Trophoblast cell (in vitro differentiated cells and primary cell): ENCODE data around the gene FBXO44.
A peak's percentile ranks its signal among the peaks of the same experiment; 100 is the strongest.

Experiments used
- DNase-seq, 2 donors: peaks; one replicate each; pipeline ENCODE4 v3.0.0-alpha.2; 2016
- H2AFZ ChIP-seq: 2 replicates; pipeline ENCODE4 v1.6.1; 2013; ENCODE audit warnings: low read length, moderate library complexity, mild to moderate bottlenecking; ENCODE audit not compliant: insufficient read depth, poor library complexity
- H2AK5ac ChIP-seq: 2 replicates; pipeline ENCODE4 v1.6.1; 2013; ENCODE audit warnings: mild to moderate bottlenecking, low read length
- H2BK120ac ChIP-seq: 2 replicates; pipeline ENCODE4 v1.6.1; 2013; ENCODE audit warnings: low read length, mild to moderate bottlenecking, moderate library complexity; ENCODE audit not compliant: insufficient read depth, poor library complexity
- H2BK12ac ChIP-seq: 2 replicates; pipeline ENCODE4 v1.6.1; 2013; ENCODE audit warnings: mild to moderate bottlenecking, low read length, moderate library complexity
- H2BK5ac ChIP-seq: 2 replicates; pipeline ENCODE4 v1.6.1; 2013; ENCODE audit warnings: low read length, low read depth, moderate library complexity, mild to moderate bottlenecking; ENCODE audit not compliant: poor library complexity
- H3K14ac ChIP-seq: 2 replicates; pipeline ENCODE4 v1.6.1; 2013; ENCODE audit warnings: mild to moderate bottlenecking, low read length
- H3K18ac ChIP-seq: 2 replicates; pipeline ENCODE4 v1.6.1; 2013; ENCODE audit warnings: mild to moderate bottlenecking, low read length
- H3K23ac ChIP-seq: 2 replicates; pipeline ENCODE4 v1.6.1; 2013; ENCODE audit warnings: low read length
- H3K27ac ChIP-seq: 2 replicates; pipeline ENCODE4 v1.5.1; 2013; ENCODE audit warnings: low read depth, mild to moderate bottlenecking, inconsistent platforms, low read length, moderate library complexity
- H3K27me3 ChIP-seq: 2 replicates; pipeline ENCODE4 v1.6.1; 2013; ENCODE audit warnings: inconsistent platforms, mild to moderate bottlenecking, low read length, moderate library complexity; ENCODE audit not compliant: insufficient read depth
- H3K36me3 ChIP-seq, 2 experiments: 1 replicate in 1 of 2; 2 replicates in 1 of 2; pipeline ENCODE4 v1.6.1; 2013; ENCODE audit warnings: low read length in 2 of 2, mild to moderate bottlenecking in 2 of 2, moderate library complexity in 1 of 2; ENCODE audit not compliant: insufficient read depth in 2 of 2, control insufficient read depth in 1 of 2
- H3K4ac ChIP-seq: 2 replicates; pipeline ENCODE4 v1.6.1; 2013; ENCODE audit warnings: low read depth, mild to moderate bottlenecking, low read length, moderate library complexity
- H3K4me1 ChIP-seq, 2 experiments: 1 replicate in 1 of 2; 2 replicates in 1 of 2; pipeline ENCODE4 v1.6.1; 2013; ENCODE audit warnings: low read length in 2 of 2, mild to moderate bottlenecking in 2 of 2, moderate library complexity in 1 of 2; ENCODE audit not compliant: insufficient read depth in 2 of 2, control insufficient read depth in 1 of 2
- H3K4me2 ChIP-seq: 2 replicates; pipeline ENCODE4 v1.6.1; 2013; ENCODE audit warnings: inconsistent platforms, mild to moderate bottlenecking, low read length, moderate library complexity
- H3K4me3 ChIP-seq: 2 replicates; pipeline ENCODE4 v1.5.1; 2013; ENCODE audit warnings: mild to moderate bottlenecking, low read depth, low read length, inconsistent platforms
- H3K79me1 ChIP-seq: one replicate; pipeline ENCODE4 v1.6.1; 2013; ENCODE audit warnings: low read length
- H3K79me2 ChIP-seq: 2 replicates; pipeline ENCODE4 v1.6.1; 2013; ENCODE audit warnings: low read length, mild to moderate bottlenecking; ENCODE audit not compliant: control insufficient read depth, insufficient read depth, poor library complexity
- H3K9ac ChIP-seq: 2 replicates; pipeline ENCODE4 v1.6.1; 2013; ENCODE audit warnings: mild to moderate bottlenecking, low read length
- H3K9me3 ChIP-seq: 2 replicates; pipeline ENCODE4 v1.6.1; 2013; ENCODE audit warnings: low read depth, mild to moderate bottlenecking, control low read depth, inconsistent platforms, low read length; ENCODE audit not compliant: insufficient read depth
- H4K12ac ChIP-seq: 2 replicates; pipeline ENCODE4 v1.6.1; 2013; ENCODE audit warnings: low read depth, mild to moderate bottlenecking, low read length, moderate library complexity
- H4K8ac ChIP-seq: 2 replicates; pipeline ENCODE4 v1.6.1; 2013; ENCODE audit warnings: low read depth, mild to moderate bottlenecking, low read length, moderate library complexity
- H4K91ac ChIP-seq: one replicate; pipeline ENCODE4 v1.6.1; 2013; ENCODE audit warnings: low read depth, mild to moderate bottlenecking, low read length, moderate library complexity
- WGBS: extraction: QIAGEN DNeasy Blood & Tissue Kit; methylation state at CpG from one replicate; pipeline ENCODE4 v1.1.7; 2013; ENCODE audit warnings: missing lambda C conversion rate; ENCODE audit not compliant: insufficient read length, insufficient coverage; ENCODE audit errors: extremely low coverage; 5-methylcytosine and 5-hydroxymethylcytosine counted together

FBXO44 gene

GRCh38 chr1:11610629-11611180 is 44.0 kb upstream of the FBXO44 start:
- no peak overlapping the region for H3K4ac ChIP-seq
- H2BK5ac ChIP-seq = no peak overlapping the region
- H3K79me2 ChIP-seq = no peaks in the 10 kb centered on the region
- peaks cover 3% of the 10 kb centered on the region for H3K9me3 ChIP-seq
- H3K27me3 ChIP-seq = peaks cover 2% of the 10 kb centered on the region
- no peaks in the 10 kb centered on the region for H3K36me3 ChIP-seq
- H2AK5ac ChIP-seq = no peak overlapping the region
- no peak overlapping the region for H3K4me2 ChIP-seq
- no peak overlapping the region for H4K12ac ChIP-seq
- H3K79me1 ChIP-seq = no peaks in the 10 kb centered on the region
- no peak overlapping the region for H3K27ac ChIP-seq
- no peak overlapping the region for H4K91ac ChIP-seq
- no peak overlapping the region for H3K9ac ChIP-seq
- H2BK120ac ChIP-seq = no peak overlapping the region
- H3K4me1 ChIP-seq = no peaks in the 10 kb centered on the region
- WGBS = no CpG with 5 or more reads among the region's 6 CpGs
- no peak overlapping the region for H3K4me3 ChIP-seq
- H3K18ac ChIP-seq = no peak overlapping the region
- no peak overlapping the region for H3K14ac ChIP-seq
- no peak overlapping the region for H2AFZ ChIP-seq
- no peak for DNase-seq
- H3K23ac ChIP-seq = no peak overlapping the region
- no peak overlapping the region for H2BK12ac ChIP-seq
- no peak overlapping the region for H4K8ac ChIP-seq

GRCh38 chr1:11611638-11612327 is 42.9 kb upstream of the FBXO44 start:
- Histone ChIP-seq H3K27me3 (peaks cover 2% of the 10 kb centered on the region), H4K8ac (no peak overlapping the region), H3K4me1 (no peaks in the 10 kb centered on the region), H3K18ac (no peak overlapping the region), H3K27ac (no peak overlapping the region), H4K91ac (no peak overlapping the region), H3K4me2 (no peak overlapping the region), H3K14ac (no peak overlapping the region), H3K23ac (no peak overlapping the region), H2AK5ac (no peak overlapping the region), H2AFZ (no peak overlapping the region), H3K4ac (no peak overlapping the region), H3K9ac (no peak overlapping the region), H2BK120ac (no peak overlapping the region), H3K4me3 (no peak overlapping the region), H3K79me1 (no peaks in the 10 kb centered on the region), H2BK12ac (no peak overlapping the region), H3K79me2 (no peaks in the 10 kb centered on the region), H3K9me3 (peaks cover 3% of the 10 kb centered on the region), H3K36me3 (no peaks in the 10 kb centered on the region), H4K12ac (no peak overlapping the region), H2BK5ac (no peak overlapping the region)
- DNase-seq = no peak
- WGBS = no CpG with 5 or more reads among the region's 7 CpGs

- H3K23ac ChIP-seq = no peak overlapping the region
- H3K4me2 ChIP-seq = no peak overlapping the region
- no peak overlapping the region for H3K9ac ChIP-seq
- no peaks in the 10 kb centered on the region for H3K4me1 ChIP-seq
- H2BK12ac ChIP-seq = no peak overlapping the region
- no peaks in the 10 kb centered on the region for H3K79me1 ChIP-seq
- H3K4me3 ChIP-seq = no peak overlapping the region
- H4K8ac ChIP-seq = no peak overlapping the region
- H3K4ac ChIP-seq = no peak overlapping the region
- DNase-seq = no peak
- H2BK120ac ChIP-seq = no peak overlapping the region
- H3K79me2 ChIP-seq = no peaks in the 10 kb centered on the region
- no peak overlapping the region for H3K14ac ChIP-seq
- no CpG with 5 or more reads among the region's 5 CpGs for WGBS
- no peak overlapping the region for H2AFZ ChIP-seq
- H2BK5ac ChIP-seq = no peak overlapping the region
- H4K91ac ChIP-seq = no peak overlapping the region
- no peak overlapping the region for H2AK5ac ChIP-seq
- peaks cover under 1% of the 10 kb centered on the region for H3K9me3 ChIP-seq
- no peak overlapping the region for H3K18ac ChIP-seq
- no peak overlapping the region for H4K12ac ChIP-seq
- H3K27me3 ChIP-seq = no peaks in the 10 kb centered on the region
- H3K36me3 ChIP-seq = no peaks in the 10 kb centered on the region
- no peak overlapping the region for H3K27ac ChIP-seq
Observed at GRCh38 chr1:11613347-11613746, 41.3 kb upstream of the FBXO44 start.

GRCh38 chr1:11615090-11615489 is 39.6 kb upstream of the FBXO44 start:
- DNase-seq = peak; percentile 20 to 60

More at GRCh38 chr1:11615090-11615489, 39.6 kb upstream of the FBXO44 start:
- Histone ChIP-seq H3K79me1 (no peaks in the 10 kb centered on the region), H4K12ac (no peak overlapping the region), H2AFZ (no peak overlapping the region), H4K8ac (no peak overlapping the region), H3K18ac (no peak overlapping the region), H3K4me3 (no peak overlapping the region), H3K27ac (no peak overlapping the region), H3K4me1 (no peaks in the 10 kb centered on the region), H3K9me3 (no peaks in the 10 kb centered on the region), H3K79me2 (no peaks in the 10 kb centered on the region), H2AK5ac (no peak overlapping the region), H3K4me2 (no peak overlapping the region), H4K91ac (no peak overlapping the region), H2BK5ac (no peak overlapping the region), H3K23ac (no peak overlapping the region), H3K4ac (no peak overlapping the region), H2BK120ac (no peak overlapping the region), H3K9ac (no peak overlapping the region), H3K27me3 (no peaks in the 10 kb centered on the region), H3K36me3 (no peaks in the 10 kb centered on the region), H2BK12ac (no peak overlapping the region), H3K14ac (no peak overlapping the region)
- no CpG with 5 or more reads among the region's 16 CpGs for WGBS
